HG03025 (cell line): ENCODE data around the gene BORCS6.

Source experiments
- ATAC-seq: cut with Tn5 transposase; IDR thresholded peaks from one replicate; pipeline ENCODE4 v1.9.1; 2021; ENCODE audit warnings: mild to moderate bottlenecking, moderate library complexity; ENCODE audit not compliant: unreplicated experiment, low FRiP score

Gene BORCS6

DNA sequence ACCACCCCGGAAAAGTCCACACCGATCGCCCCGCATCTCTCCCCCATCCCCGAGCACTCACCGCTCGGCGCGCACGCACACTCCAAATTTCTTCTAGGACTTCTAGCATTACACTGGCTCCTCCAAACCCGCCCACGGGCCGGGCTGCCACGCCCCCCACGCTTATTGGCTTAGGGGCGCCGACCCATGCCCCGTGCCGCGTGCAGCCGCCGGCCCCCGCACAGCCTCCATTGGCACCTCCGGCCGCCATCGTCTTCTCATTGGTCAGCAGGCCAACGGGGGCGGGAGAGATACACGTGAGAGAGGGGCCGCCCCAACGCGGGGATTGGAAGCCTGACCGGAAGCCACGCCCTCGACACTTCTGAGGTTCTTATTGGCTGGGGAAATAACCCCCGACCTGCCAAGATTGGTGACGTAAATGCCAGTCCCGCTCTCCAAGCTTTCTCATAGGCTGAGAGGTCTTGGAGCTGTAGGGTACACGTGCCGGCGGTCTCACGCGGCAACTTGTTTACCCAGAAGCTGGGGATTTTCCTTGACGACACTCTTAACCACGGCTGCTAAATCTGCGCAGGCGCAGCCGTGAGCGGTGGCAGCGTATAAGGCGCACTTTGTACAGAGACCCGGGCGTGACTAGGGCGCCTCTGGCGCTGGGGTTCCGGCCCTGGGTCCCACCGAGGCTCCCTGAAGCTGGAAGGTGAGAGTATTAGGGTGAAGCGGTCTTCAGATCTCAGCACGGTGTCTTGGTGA is 33.6 kb downstream of the BORCS6 start:
- peak; percentile 81 for ATAC-seq

DNA sequence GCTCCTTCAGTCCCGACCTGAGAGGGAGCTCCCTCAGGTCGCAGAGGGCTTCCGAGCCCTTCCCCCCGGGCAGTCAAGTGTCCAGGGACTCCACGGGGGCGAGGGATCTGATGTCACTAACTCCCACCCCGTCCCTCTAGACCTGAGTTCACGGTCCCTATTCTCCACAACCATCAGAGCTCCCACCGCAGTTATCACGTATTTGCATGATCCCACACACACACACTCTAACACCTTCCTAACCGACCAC is 34.1 kb downstream of the BORCS6 start:
- ATAC-seq, result no peak

DNA sequence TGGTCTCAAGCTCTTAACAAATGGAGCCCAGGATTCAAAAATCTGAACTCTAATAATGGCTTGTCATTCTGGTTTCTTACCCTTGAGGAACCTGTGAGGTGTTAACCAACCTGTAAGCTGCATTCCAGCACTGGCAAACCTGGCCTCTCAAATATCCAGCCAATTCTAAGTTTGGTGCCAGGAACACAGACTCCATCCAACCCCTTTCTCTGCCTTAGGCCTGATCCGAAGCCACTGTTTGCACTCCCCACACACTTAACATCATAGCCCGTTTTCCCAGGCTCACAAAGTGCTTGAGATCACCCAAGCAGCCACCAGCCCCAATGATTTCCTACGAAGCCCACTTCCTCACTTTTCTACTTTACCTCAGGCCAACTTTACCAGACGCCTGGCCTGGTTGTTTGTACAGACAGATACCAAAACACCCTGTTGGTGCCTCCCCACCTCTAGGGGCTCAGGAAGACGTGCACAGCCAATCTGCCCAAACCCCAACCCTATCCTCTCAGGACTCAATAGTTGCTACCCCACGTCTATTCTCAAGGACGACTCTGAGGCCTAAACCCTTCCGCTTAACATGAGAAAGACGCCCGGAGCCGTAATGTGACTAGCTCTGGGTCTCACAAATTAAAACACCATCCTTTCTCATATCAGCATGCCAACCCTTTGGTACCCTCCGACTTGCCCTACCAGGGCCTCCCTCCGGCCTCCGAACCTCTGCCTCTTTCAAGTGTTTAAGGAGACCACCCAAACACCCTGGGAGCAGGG is 34.6 kb downstream of the BORCS6 start:
- ATAC-seq, result no peak

DNA sequence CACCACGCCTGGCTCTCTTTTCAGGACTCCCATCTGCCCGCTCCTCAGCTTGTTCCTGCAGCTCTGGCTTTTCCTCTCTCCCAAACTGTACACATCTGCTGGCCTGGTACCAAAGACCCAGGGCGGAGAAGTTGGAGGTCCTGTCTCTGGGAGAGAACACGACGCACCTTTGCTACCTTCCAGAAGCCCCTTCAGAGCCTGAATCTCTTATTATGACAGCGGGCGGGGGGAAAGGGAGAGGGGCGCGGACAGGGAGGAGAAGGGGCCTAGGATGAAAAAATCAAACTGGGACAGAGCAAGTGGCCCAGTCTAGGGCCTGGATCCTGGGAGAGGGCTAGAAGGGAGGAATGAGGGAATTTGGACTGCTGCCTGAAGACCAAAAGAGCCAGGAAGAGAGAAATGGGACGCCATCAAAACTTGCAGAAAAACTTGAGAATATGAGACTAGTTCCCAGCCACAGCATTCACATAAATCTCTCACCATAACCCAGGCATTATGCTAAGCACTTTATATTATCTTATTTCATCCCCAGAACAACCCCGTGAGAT is 35.3 kb downstream of the BORCS6 start:
- ATAC-seq, result no peak

DNA sequence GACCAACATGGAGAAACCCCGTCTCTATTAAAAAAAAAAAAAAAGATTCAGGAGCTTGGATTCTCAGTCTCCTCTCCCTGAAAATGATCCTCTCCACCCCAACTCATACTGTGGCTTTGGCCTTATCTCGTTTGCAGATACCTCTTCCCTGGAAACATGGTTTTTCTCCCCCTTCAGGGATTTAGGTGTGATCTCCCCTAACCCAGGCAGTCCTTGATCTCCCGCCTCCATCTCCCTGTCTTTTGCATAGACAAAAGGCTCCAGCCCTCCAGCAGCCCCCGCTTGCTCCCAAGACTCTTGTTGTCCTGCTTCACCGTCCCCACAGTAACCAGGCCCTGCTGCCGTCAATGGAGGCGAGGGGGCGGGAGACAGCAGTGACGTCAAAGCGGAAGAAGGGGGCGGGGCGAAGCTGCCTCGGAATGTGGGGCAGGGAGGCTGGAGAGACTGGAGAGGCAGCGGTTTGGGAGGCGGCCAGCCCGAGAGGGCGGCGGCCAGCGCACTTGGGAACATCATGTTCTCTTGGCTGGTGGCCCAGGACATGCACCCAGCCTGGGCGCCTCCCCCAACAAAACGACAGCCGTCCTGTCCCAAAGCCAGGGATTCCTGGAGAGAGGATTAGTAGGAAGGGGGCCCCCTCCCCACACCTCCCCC is 35.9 kb downstream of the BORCS6 start:
- no peak for ATAC-seq

DNA sequence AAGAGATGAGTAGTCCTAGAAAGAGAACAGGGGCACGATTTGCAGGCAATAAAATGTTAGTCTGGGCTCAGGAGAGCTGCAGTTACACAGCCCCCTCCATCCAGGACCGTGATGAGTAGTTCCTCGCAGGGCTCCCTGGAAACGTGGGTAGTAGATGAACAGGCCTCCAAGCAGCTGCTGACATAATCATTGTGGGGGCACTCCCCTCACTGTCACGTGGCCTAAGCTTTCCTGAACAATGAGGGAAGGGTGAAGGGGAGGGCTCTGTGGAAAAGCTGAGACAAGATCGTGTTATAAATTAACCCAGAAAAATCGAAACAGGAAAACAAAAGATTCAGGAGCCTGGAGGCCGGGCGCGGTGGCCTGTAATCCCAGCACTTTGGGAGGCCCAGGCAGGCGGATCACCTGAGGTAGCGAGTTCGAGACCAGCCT is 36.4 kb downstream of the BORCS6 start:
- ATAC-seq, result no peak

DNA sequence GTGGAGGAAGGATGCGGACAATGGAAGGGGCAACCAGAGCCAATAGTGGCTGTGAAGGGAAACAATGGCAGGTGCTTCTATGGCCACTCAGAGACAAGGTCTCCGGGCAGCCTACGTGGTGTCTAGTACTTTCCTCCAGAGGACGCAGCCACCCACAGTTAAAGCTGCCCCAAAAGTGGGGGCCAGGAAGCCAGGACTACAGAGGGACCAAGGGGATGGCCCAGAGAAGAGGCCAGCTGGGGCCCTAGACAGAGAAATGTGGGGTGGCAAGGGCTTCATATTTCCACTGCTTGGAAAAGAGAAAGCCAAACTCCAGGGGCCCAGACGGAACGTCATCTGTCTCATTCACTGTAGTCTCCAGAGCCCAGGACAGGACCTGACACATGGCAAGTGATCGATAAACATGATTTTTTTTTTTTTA is 36.9 kb downstream of the BORCS6 start:
- no peak for ATAC-seq

DNA sequence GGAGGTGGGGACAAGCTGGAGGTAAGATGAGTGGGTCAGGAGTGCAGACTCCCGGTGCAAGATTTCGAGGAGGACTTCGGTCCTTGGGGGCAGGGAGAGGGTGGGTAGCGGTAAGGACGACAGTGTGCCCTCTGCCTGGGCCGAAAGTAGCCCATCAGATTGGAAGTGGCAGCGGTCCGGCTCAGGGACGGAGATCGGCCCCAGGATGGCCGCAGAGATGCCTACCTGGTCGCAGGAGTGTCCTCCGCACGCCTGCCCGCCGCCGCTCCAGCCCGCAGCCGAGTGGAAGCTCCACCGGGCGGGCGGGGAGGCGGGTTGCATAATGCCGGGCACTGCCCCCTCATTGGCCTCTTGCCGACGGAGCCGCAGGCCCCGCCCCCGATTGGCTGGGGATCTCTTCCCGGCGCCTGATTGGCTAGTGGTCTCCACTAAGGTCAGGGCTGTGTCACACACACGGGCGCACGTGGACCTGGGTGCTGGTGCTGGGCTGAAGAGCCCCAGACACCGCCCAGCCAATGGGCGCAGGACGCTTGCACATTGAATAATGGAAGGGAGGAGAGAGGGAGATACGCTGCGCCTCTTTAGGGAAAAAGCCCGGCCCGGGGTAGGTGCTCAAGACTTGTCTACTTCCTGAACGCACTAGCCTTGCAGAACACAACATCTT is 37.7 kb downstream of the BORCS6 start, which contains the start of gene PER1:
Gene PER1, minus strand, starts transcription at position 293 of the 664 bp plus-strand sequence. CDS start 1,698 bp downstream, outside the sequence.
- no peak for ATAC-seq

DNA sequence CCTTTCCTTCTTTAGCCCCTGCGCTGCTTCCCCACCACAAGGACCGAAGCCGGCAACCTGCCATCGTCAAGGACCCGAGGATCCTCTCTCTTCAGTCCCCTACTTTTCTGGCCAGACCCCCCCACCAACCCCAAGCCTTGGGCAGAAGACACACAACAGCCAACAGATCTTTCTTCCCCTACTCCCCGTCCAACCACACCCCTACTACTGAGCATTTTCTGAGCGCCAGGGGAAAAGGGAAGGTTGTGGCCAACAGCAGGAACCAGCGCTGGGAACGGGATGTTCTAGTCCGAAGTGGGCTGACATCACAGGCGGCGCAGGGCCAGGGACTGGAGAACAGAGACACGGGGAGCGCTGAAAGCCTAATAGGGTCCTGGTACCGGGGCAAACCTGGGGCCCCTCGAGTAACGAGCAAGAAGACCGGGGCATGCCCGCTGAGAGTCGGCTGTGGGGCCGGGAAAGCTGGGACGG is 38.3 kb downstream of the BORCS6 start:
- no peak for ATAC-seq

DNA sequence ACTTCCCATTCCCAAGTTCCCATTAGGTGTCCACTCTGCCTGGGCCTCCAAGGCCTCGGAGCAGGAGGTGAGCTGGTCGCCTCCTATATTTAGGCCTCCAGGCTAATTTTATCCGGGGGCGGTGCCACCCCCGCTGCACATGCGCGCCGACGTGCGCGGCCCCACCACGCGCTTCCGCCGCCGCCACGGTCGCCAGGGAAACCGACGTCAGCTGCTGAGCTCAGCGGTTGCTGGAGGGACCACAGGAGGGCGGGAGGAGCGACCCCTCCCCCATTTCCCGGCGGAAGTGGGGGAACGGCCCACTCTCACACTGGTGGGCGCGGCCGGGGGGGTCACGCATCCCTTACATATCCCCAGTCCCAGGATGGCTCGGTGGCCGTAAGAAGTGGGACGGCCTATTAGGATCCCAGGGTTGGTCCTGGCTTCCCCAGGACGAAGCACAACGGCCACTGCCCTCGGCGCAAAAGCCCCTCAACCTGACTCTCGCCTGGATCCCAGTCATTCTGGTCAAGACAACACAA is 38.8 kb downstream of the BORCS6 start:
- ATAC-seq, result no peak

DNA sequence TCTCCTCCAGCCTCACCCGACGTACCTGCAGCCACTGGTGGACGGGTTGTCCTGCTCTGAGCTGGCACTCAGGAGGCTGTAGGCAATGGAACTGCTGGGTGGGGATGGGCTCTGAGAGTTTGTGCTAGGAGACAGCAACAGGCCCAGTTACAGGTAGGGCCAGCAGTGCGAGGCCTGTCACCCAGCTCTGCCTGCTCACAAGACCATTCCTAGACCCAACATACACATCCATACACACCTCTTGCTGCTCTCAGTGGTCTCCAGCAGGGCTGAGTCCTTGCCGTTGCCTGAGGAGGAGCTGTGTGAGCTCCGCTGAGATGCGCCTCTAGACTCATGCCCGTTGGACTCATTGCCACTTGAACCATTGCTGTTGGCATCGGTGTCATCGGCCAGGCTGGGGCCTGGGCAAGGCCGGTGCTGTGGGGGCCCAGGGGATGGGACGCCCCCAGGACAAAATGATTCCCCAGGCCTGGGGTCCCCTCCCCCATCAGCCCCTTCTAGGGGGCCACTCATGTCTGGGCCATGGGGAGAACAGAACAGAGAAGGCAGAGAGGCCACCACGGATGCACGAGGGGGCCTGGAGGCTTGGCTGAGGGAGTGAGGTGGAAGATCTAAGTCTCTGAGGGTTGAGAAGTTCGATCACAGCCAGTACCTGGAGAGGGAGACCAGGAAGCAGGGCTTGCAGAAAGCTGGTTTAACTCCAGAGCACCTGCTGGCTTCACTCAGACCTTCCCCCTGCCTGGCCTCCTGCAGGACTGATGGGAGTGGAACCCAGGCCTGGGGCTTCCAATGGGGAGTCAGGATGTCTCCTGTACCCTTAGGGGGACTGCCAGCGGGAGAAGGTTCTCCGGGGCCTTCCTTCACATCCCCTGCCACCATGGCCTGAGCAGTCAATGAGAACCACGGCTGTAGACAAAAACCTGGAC is 39.5 kb downstream of the BORCS6 start:
- ATAC-seq, result no peak

DNA sequence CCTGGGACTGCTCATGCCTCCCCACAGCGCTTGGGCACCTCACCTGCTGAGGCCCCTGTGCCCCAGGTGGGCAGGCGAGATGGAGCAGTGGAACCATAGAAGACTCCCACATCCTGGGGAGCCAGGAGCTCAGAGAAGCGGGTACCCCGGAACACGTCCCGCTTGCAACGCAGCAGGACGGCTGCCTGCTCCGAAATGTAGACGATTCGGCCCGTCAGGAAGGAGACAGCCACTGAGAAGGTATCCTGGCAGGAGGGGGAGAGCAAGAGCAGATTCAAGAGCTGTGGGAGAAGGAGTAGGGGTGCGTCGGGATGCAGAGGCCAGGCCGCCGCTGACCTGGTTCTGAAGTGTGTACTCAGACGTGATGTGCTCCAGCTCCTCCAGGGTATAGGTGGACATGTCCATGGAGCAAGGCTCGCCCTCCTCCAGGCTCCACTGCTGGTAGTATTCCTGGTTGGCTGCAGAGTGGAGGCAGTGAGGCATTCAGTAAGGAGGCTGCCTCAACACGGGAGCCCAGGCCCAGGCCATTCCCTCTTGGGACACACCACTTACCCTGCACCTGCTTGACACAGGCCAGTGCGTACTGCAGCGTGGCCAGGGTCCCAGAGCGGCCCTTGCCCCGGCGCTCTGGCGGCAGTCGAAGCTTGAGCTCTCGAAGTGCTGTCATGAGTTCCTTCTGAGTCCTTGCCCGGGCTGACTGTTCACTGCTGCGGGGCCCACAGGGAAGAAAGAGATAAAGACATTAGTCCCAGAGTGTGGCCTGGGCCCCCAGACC is 40.4 kb downstream of the BORCS6 start:
- no peak for ATAC-seq

DNA sequence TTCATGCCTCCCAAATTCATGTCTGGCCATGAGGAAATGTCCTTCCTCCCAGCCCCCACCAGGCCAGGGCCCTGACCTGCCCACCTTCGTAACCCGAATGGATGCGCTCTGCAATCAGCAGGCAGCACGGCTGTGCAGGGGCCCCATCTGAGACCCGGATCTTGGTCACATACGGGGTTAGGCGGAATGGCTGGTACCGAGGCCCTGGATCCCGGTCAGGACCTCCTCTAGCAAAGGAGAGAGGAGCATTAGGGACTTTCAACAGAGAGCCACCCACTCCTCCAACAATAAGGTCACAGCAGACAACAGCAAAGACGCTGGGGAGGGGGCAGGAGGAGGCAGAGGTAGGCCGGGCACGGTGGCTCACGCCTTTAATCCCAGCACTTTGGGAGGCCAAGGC is 41.4 kb downstream of the BORCS6 start:
- ATAC-seq, result no peak

DNA sequence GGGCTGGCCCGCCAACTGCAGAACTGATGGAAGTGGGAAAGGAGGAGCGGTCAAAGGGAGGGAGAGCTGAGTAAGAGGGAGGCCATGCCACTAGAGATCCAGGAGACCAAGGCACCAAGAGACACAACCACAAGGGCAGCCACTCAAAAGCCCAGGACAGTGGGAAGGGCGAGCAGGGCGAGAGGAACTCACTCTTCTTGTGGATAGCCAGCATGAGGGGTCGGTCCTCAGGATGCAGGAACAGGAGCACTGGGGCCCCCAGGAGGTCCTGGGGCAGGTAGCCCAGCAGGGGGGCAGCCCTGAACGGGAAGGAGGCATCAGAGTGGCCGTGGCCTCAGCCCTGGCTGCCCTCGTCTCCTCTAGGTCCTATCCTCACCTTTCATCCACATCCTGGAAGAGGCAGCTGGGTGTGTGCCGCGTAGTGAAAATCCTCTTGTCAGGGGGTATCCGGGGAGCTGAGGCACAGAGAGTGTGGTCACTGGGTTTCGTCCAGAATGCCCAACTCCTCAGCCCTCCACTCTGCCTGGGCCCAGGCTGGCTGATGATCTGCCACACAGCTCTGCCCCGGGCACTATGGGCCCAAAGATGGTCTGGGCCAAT is 42.1 kb downstream of the BORCS6 start:
- no peak for ATAC-seq

DNA sequence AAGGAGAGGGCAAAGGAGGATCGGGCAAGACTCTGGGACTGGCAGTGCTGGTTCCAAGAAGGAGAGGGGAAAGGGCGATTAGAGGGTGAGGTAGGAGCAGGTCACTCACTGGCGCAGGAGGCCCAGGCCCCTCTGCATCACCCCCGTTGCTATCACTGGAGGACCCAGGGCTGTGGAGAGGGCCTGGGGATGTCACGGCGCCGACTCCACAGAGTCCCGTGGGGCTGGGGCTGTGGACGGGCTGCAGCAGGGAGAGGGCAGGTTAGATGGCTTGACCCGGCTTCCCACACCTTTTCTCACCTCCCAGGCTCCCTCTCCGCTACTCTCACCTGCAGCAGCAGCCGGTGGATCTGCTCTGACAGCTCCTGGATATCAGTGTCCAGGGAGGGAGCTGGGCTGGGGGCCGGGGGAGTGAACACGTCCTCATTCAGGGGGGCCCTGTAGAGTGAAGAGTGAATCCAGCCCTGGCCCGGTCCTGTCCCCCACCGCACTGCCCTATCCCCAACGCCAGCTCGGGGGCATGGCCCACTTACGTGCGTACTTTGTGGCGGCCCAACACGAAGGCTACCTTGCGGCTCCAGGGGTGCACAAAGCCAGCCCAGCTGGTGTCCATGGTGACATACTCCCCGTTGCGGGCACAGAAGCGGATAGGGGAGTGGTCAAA is 42.7 kb downstream of the BORCS6 start:
- ATAC-seq, result no peak

DNA sequence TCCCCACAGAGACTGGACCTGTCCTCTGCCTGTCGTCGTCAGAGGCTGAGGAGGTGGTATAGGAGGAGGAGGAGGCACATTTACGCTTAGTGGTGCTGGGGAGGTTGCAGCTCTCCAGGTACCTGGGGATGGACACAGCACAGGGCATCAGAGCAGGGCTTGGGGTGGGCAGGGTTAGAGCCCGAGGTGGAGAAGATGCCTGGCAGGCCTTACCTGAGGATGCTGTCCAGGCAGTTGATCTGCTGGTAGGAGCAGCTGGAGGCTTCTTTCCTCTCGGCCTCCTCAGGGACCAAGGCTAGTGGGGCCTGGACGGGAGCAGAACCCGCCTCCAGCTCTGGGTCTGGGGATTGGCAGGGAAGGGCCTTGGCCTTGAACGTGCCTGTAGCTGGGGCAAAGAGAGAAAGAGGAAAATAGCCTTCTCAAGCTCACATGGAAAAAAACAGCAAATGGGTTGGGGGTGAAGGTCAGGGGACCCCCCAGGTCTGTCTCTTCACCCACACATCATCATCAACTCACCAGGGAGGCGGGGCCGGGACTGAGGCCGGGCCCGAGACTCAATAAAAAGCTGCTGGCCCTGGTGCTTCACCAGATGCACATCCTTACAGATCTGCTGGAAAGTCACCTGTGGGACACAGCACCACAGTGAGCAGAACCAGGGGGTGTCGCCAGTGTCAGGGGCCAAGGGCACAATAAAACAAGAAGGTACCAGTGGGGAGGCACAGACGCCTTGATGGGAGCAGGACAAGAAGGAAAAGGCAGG is 43.4 kb downstream of the BORCS6 start:
- no peak for ATAC-seq

DNA sequence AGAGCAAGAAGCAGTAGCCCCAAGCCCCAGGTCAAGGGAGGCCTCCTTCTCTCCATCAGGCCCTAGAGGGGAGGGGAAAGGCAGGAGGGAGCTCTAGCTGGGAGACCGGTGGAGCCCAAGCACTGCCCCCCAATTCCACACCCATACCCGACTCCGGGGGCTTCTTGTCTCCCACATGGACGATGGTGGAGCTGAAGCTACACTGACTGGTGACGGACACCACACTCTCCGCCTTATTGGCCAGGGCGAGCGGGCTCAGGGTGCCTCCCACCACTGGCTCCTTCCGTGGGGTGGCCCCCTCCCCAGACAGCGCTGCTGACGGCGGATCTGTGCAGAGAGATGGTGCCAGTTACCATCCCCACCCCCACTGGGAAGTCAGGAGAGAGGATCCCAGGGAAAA is 44.2 kb downstream of the BORCS6 start:
- no peak for ATAC-seq
